HL-60/S4 treated with retinoic acid at 250 ng/mL for 4 days and 3 days (cell line): ENCODE results near the gene PRSS53.
"Not testable (repeated sequence)": the region's sequence is repeated elsewhere in the genome, so short reads cannot be mapped to it uniquely, and the experiment has no call there.

Experiments
- in situ Hi-C: fragments of 300-500 bp; cut with MboI; formaldehyde crosslinking; loops from 2 replicates; pipeline ENCODE4 v1.7.0; 2022; ENCODE audit warnings: low sequenced_read_pairs

PRSS53 gene

DNA sequence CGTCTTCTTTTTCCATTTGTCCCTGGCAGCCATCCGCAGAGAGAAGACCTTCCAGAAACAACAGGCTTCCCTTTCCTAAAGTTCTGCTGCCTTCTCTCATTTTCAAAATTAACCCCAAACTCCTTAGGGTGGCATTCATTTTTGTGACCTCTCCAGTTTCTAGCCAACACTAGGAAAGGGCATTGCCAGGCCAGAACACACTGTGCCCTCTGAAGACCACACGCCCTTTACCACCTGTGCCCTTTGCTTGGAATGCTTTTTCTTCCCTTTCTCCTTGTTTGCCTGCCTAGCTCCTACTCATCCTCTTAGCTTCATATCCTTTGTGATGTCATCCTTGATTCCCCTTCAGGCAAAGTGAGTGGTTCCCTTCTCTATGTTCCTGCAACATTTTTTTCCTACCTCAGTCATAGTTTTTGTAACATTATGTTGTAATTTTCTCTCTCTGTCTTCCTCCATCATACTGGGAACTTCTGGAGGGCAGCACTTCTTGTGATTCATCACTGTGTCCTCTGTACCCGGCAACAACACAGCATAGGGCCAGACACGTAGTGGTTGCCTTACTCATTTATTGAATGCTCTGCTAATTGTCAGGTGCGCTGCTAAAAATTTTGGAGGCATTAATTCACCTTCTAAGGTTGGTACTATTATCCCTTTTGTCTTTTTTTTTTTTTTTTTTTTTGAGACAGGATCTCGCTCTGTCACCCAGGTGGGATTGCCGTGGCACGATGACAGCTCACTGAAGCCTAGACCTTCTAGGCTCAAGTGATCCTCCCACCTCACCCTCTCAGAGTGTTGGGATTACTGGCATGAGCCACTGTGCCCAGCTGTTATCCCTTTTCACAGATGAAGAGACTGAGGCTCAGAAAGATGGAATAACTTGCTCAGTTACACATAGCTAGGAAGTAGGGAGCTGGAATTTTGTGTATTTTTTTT lies 29.7 kb upstream of the PRSS53 start:
- in situ Hi-C loops, result no loop called here

DNA sequence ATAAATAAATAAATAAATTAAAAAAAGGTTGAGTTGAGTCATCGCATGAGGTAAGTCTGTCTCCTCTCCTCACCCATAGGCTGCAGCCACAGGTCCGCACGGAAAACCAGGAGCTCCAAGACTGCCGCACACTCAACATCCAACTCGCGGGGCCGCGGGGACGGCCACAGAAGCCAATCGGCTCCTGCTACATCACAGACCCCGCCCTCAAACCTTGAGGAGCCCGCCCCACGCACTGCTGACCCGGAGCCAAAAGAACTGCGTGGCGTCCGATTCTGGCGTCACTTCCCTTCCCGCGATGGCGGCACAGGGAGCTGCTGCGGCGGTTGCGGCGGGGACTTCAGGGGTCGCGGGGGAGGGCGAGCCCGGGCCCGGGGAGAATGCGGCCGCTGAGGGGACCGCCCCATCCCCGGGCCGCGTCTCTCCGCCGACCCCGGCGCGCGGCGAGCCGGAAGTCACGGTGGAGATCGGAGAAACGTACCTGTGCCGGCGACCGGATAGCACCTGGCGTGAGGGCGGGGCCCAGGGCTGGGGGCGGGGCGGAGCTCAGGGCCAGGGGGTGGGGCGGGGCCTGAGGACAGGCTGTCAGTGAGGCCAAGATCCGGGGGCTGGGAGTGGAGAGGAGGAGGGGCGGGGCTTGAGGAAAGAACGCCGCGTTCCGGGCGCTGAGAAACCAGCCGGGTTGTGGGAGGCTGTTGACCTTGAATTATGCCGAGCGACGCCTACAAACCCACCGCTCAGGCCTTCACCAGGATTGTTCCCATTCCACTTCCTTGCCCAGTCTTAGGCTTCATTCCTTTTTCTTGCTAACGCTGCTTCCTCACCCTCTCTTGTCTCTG lies 28.9 kb upstream of the PRSS53 start, which contains the start of gene KAT8:
KAT8 (plus strand) TSS at position 281 of the 839 bp plus-strand sequence; CDS start at position 299, 18 bp downstream.
- in situ Hi-C loops, result no loop called here

GRCh38 chr16:31114468-31114867 lies 25.7 kb upstream of the PRSS53 start:
- in situ Hi-C loops, result no loop called here

DNA sequence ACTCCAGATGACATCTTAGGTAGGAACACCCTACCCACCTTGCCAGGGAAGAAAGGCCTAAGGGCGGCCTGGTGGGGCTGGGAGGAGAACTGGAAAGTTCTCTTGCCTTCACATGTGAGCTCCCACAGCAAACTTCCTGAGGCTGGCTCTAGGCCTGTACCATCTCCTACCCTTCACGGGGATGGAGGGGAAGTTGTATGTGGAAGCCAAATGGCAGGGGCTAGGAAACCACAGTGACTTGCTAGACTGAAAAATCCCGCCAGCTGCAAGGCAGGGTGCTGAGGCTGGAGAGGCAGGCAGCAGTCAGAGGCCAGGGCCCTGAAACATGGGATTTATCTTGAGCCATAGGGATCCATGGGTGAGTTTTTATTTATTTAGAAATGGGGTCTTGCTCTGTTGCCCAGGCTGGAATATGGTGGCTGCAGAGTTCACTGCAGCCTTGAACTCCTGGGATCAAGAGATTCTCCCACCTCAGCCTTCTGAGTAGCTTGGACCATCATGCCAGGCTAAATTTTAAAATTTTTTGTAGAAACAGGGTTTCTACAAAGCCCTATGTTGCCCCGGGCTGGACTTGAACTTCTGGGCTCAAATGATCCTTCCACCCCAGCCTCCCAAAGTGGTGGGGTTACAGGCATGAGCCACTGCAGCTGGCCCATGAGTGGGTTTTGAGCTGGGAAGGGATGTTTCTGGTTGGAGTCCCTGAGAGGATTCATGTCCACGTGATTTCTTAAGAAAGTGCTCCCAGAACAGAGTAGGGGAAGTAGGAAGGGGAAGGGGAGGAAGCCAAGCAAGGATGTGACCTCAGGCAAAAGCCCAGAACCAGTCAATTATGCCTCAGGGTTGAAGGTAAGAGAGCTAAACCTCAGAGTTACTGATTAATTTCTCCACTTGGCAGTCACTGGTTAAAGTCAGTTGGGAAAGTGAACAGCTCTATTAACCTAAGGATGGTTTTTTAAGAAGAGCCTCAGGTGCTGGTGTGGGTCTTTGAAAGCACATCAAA lies 24.7 kb upstream of the PRSS53 start:
- in situ Hi-C loops, result no loop called here

GRCh38 chr16:31112711-31113110 lies 24.0 kb upstream of the PRSS53 start:
- in situ Hi-C loops, result no loop called here

DNA sequence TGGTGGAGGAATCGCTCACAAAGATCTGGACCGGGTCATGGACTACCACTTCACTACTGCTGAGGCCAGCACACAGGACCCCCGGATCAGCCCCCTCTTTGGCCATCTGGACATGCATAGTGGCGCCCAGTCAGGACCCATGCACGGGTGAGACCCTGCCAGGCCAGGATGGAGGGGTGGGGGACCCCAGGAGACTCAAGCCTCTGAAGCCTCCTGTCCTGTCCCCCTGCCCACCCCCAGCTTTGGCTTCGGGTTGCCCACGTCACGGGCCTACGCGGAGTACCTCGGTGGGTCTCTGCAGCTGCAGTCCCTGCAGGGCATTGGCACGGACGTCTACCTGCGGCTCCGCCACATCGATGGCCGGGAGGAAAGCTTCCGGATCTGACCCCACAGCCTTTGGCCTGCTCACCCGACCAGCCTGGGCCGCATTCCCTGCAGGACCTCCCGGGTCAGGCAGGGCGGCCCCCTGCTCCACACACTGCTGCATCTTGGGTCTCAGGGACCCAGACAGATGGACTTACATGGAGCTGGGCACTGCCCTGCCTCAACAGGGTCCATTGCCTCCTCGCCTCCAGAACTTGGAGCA lies 23.2 kb upstream of the PRSS53 start:
- in situ Hi-C loops, result no loop called here

DNA sequence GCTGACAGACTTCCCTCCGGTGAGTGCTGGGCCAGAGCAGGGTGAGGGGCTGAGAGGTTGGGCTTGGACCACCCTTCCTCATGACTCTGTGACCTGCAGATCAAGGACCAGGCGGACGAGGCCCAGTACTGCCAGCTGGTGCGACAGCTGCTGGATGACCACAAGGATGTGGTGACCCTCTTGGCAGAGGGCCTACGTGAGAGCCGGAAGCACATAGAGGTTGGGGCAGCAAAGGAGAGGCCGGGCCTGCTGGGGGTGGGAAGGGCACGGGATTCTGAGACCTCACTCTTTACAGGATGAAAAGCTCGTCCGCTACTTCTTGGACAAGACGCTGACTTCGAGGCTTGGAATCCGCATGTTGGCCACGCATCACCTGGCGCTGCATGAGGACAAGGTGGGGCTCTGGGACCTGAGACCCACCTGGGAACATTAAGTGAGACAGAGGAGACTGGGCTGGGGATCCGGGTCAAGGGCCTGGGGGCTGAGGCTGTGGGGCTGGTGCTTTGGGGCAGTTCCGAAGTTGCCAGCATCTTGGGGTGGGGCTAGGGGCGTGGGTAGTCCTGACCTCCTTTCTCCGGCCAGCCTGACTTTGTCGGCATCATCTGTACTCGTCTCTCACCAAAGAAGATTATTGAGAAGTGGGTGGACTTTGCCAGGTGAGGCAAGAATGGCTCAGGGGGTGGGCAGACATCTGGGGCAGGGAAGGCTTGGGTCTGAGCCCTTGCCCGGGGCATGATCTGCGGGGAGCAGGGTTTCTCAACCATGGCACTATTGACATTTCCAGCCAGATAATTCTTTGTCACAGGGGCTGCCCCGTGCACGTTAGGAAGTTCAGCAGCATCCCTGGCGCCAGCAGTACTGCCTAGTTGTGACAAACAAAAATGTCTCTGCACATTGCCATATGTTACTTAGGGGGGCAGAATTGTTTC lies 21.6 kb upstream of the PRSS53 start:
- in situ Hi-C loops, result no loop called here

GRCh38 chr16:31109622-31110021 lies 20.9 kb upstream of the PRSS53 start:
- in situ Hi-C loops, result no loop called here

DNA sequence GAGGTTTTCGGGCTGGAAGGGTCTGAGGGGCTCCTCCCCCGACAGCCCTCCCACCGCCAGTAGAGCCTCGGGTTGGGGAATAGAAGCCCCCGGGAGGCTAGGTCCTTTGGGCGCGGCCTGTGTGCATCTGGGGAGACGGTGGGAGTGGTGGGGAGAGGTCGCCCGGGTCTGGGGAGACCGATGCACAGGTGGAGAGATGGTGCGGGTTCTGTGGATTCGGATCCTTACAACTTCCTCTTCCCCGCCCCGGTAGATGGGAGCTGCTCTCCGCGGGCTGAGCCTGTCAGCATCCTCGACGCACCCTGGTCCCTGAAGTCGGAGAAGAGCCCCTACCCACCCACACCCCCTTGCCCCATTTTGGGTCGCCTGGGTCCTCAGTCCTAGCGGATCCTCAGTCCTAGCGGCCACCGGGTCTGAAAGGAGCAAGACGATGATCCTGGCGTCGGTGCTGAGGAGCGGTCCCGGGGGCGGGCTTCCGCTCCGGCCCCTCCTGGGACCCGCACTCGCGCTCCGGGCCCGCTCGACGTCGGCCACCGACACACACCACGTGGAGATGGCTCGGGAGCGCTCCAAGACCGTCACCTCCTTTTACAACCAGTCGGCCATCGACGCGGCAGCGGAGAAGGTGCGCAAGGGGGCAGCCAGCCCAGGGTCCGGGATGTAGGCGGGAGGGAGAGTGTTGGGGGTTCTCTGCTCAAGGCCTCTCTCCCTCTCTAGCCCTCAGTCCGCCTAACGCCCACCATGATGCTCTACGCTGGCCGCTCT lies 20.2 kb upstream of the PRSS53 start:
- in situ Hi-C loops, result no loop called here

- in situ Hi-C loops, result no loop called here
Measured at GRCh38 chr16:31108035-31108793, 19.5 kb upstream of the PRSS53 start, which contains the start of gene BCKDK. Gene BCKDK (plus strand): TSS chr16:31108386. CDS start chr16:31109224, 838 bp downstream.

DNA sequence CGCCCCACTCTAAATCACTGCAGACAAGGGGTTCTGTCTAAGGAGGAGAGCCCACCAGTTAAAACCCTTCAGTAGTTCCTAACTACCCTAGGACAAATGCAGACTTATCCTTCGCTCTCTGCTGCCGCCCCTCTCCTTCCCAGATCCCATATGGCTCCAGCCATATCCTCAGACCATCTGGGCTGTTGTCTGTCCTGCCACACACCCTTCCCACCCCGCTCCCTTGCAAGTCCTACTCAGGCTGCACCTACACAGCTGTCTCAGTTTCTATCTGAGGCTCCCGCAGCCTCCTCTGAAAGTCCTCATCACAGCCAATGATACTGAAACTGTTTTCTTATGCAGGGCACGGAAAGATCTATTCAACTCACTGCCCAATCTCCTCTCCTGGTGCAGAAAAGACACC lies 18.7 kb upstream of the PRSS53 start:
- in situ Hi-C loops, result no loop called here

DNA sequence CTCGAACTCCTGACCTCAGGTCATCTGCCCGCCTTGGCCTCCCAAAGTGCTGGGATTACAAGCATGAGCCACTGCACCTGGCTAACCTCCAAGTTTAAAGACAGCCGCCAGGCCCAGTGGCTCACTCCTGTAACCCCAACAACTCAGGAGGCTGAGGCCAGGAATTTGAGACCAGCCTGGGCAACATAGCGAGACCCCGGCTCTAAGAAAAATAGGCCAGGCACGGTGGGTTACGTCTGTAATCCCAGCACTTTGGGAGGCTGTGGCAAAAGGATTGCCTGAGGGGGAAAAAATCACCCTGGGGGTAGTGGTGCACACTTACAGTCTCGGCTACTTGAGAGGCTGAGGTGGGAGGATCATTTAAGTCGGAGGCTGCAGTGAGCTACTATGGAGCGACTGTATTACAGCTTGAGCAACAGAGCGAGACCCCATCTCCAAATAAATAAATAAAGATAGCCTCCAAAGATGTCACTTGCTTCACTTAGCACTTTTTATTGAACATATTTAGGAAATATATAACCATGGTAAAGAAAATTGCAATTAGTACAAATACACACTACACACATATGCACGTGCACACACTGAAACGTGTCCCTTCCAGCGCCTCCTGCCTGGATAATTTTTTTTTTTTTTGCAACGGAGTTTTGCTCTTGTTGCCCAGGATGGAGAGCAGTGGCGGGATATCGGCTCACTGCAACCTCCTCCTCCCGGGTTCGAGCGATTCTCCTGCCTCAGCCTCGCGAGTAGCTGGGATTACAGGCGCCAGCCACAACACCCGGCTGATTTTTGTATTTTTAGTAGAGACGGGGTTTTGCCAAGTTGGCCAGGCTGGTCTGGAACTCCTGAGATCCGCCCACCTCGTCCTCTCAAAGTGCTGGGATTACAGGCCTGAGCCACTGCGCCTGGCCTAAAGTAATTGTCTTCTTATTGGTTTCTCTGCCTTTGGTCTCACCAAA lies 18.0 kb upstream of the PRSS53 start:
- in situ Hi-C loops, result no loop called here

DNA sequence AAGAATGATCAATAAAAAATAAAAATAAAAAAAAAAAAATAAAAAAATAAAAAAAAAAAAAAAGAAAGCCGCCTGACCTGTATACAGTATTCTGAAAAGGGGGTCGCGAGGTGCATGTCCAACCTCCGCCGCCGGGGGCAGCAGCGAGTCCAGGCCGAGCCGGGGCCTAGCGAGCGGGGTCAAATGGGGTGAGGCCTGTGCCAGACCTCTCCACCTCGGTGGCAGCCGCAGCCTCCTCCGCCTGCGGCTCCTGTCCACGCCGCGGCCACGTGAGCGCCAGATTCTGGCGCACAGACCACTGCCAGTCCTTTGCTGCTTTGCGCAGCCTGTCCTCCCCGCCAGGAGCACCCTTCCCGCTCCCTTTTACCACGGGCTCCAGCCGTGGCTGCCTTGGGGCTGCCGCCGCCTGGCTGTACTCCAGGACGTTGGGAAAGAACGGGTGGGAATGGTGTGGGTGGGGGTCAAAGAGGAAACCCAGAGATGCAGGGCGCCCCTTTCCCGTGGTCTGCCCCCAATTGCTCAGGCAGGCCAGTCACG lies 17.0 kb upstream of the PRSS53 start:
- in situ Hi-C loops, result no loop called here

DNA sequence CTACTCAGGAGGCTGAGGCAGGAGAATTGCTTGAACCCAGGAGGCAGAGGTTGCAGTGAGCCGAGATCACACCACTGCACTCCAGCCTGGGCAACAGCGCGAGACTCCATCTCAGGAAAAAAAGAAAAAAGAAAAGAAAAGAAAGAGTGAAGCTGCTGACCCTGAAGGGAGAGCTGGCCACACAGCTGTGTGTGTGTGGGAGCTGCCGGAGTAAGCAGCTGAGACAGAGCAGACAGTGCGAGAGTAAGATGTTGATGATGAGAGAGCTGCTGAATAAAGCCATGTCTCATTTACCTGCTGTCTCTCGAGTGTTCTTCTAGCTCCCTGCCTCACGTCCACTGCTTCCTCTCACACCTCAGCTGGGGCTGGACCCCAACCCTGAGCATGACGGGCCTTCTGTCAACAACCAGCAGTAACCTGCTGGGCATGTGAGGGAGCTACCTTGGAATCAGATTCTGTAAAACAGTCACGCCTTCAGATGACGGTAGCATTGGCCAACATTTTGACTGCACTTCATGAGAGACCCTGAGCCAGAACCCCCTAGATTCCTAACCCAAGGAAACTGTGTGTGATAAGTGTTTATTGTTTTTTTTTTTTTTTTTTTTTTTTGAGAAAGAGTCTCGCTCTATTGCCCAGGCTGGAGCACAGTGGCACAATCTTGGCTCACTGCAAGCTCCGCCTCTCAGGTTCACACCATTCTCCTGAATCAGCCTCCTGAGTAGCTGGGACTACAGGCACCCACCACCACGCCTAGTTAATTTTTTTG lies 12.3 kb upstream of the PRSS53 start:
- in situ Hi-C loops, result not testable (repeated sequence)
